K562 (cell line): ENCODE results near the gene RPRD1B. TPM values are rescaled to one million over a fixed set of nuclear protein-coding genes. Genes with fewer than 3 reads are reported as not detected.

Experiments
- ATAC-seq: fragments of 200-7000 bp; cut with Tn5 transposase; 3 replicates; pipeline ENCODE4 v1.9.1; 2020; ENCODE audit warnings: moderate library complexity
- BruUV-seq: library from RNA; stranded (reverse); fragments of 400-500 nt; replicated peaks from 2 replicates; lab custom pipeline; 2021; lab: Mats Ljungman, UMichigan
- CTCF ChIA-PET: fragments of 300-600 bp; formaldehyde crosslinking; extraction: SDS; loops from one replicate; lab custom pipeline; 2021; ENCODE audit warnings: low intra/inter-chr PET ratio; lab: Yijun Ruan, JAX
- POLR2A ChIA-PET: fragments of 300-600, 350-650 bp; sonication (Branson Sonifier 250); formaldehyde crosslinking; extraction: SDS; loops from one replicate; lab custom pipeline; 2021; ENCODE audit warnings: antibody characterized with exemption, inconsistent platforms; lab: Yijun Ruan, JAX
- DNase-seq, 4 experiments: peaks; one replicate each; pipeline versions ENCODE4 v3.0.0 to v3.0.0-alpha.2; 2011 to 2018; ENCODE audit warnings: low spot score in 3 of 4, mixed read lengths in 3 of 4; ENCODE audit errors: extremely low read depth in 1 of 4
- FAIRE-seq: peaks from 2 replicates; lab custom pipeline; 2011; peaks lifted over from hg19 to GRCh38; lab: Jason Lieb, UNC
- H2AFZ ChIP-seq: 2 replicates; pipeline ENCODE4 v1.6.0; 2011; ENCODE audit warnings: low read depth, low read length, control low read depth, inconsistent platforms
- H3K27ac ChIP-seq: fragments of 200-600 bp; 3 replicates; pipeline ENCODE4 v1.8.0; 2011; ENCODE audit warnings: low read depth, mild to moderate bottlenecking, control low read depth, inconsistent platforms, low read length, moderate library complexity, mixed read lengths; ENCODE audit errors: extremely low read depth
- H3K27me3 ChIP-seq, 2 experiments: fragments of 300-600 bp in 1 of 2; 2 replicates in 1 of 2; 3 replicates in 1 of 2; pipeline versions ENCODE4 v1.6.0 to v1.8.0; 2011; ENCODE audit warnings: inconsistent platforms in 2 of 2, low read length in 2 of 2, mild to moderate bottlenecking in 1 of 2, mixed read lengths in 1 of 2, moderate library complexity in 1 of 2; ENCODE audit not compliant: control insufficient read depth in 2 of 2, insufficient read depth in 2 of 2
- H3K36me3 ChIP-seq: fragments of 300-600 bp; 3 replicates; pipeline ENCODE4 v1.8.0; 2011; ENCODE audit warnings: mild to moderate bottlenecking, low read length, inconsistent platforms; ENCODE audit not compliant: control insufficient read depth, insufficient read depth
- H3K4me1 ChIP-seq, 2 experiments: fragments of 200-600 bp in 1 of 2; replicated peaks in 1 of 2; 2 replicates in 1 of 2; 3 replicates in 1 of 2; pipeline versions ENCODE4 v1.5.1 to v1.8.0; 2011; ENCODE audit warnings: inconsistent platforms in 2 of 2, low read length in 2 of 2, mild to moderate bottlenecking in 1 of 2, mixed read lengths in 1 of 2, moderate library complexity in 1 of 2; ENCODE audit not compliant: control insufficient read depth in 2 of 2, insufficient read depth in 2 of 2
- H3K4me2 ChIP-seq: 2 replicates; pipeline ENCODE4 v1.6.1; 2011; ENCODE audit warnings: low read length, control low read depth, inconsistent platforms, mixed read lengths; ENCODE audit not compliant: insufficient read depth
- H3K4me3 ChIP-seq: fragments of 200-600 bp; sonication (generic), shearing (Covaris generic); 2 replicates; pipeline ENCODE4 v1.5.1; 2016; ENCODE audit warnings: control low read depth, inconsistent platforms
- H3K79me2 ChIP-seq: fragments of 200-600 bp; 3 replicates; pipeline ENCODE4 v1.8.0; 2011; ENCODE audit warnings: low read length, inconsistent platforms; ENCODE audit not compliant: control insufficient read depth, insufficient read depth
- H3K9ac ChIP-seq, 2 experiments: 2 replicates each; pipeline versions ENCODE4 v1.6.0 to v1.6.1; 2011; ENCODE audit warnings: low read depth in 2 of 2, low read length in 2 of 2, control low read depth in 1 of 2, inconsistent platforms in 1 of 2, mild to moderate bottlenecking in 1 of 2, mixed read lengths in 1 of 2; ENCODE audit not compliant: insufficient read depth in 1 of 2
- H3K9me1 ChIP-seq: one replicate; pipeline ENCODE4 v1.6.0; 2011; ENCODE audit warnings: inconsistent platforms, mild to moderate bottlenecking, low read length, moderate library complexity; ENCODE audit not compliant: control insufficient read depth, insufficient read depth
- H3K9me3 ChIP-seq: replicated peaks from 2 replicates; pipeline ENCODE4 v1.5.1; 2011; ENCODE audit warnings: low read depth, low read length, inconsistent platforms; ENCODE audit not compliant: control insufficient read depth, insufficient read depth
- H4K20me1 ChIP-seq: replicated peaks from 2 replicates; pipeline ENCODE4 v1.6.1; 2011; ENCODE audit warnings: low read length, inconsistent platforms, mixed read lengths; ENCODE audit not compliant: control insufficient read depth, insufficient read depth
- CXXC5 ChIP-seq: fragments of 250-450 bp; sonication (Bioruptor Pico); IDR thresholded peaks from 2 replicates; pipeline ENCODE4 v1.8.0; 2022; ENCODE audit warnings: inconsistent platforms, mild to moderate bottlenecking, moderate library complexity
- ELF1 ChIP-seq: fragments of 200-800 bp; sonication (Bioruptor generic); IDR thresholded peaks from 2 replicates; pipeline ENCODE4 v1.6.1; 2016; ENCODE audit warnings: missing genetic modification characterization, missing compliant biosample characterization
- HDAC1 ChIP-seq, 2 experiments: fragments of 450-650 bp; IDR thresholded peaks; 2 replicates each; pipeline ENCODE4 v1.6.1; 2016 to 2017; ENCODE audit warnings: inconsistent platforms in 1 of 2, mild to moderate bottlenecking in 1 of 2, moderate library complexity in 1 of 2
- HDGF ChIP-seq: fragments of 450-650 bp; IDR thresholded peaks from 2 replicates; pipeline ENCODE4 v1.6.1; 2016
- KDM1A ChIP-seq, 2 experiments: fragments of 450-650 bp; IDR thresholded peaks; 2 replicates each; pipeline ENCODE4 v1.6.1; 2016; ENCODE audit warnings: mild to moderate bottlenecking in 2 of 2
- L3MBTL2 ChIP-seq: fragments of 450-650 bp; IDR thresholded peaks from 2 replicates; pipeline ENCODE4 v1.6.1; 2016; ENCODE audit warnings: mild to moderate bottlenecking, moderate library complexity
- NFIC ChIP-seq: fragments of 450-650 bp; IDR thresholded peaks from 2 replicates; pipeline ENCODE4 v1.6.1; 2017; ENCODE audit warnings: mild to moderate bottlenecking, inconsistent platforms
- NR1H2 ChIP-seq: sonication (generic); formaldehyde crosslinking; IDR thresholded peaks from 2 replicates; pipeline ENCODE4 v1.4.0; 2020; ENCODE audit warnings: mild to moderate bottlenecking, missing genetic modification reagents
- RBBP5 ChIP-seq: fragments of 200-600 bp; sonication (generic); IDR thresholded peaks from 2 replicates; pipeline ENCODE4 v1.6.1; 2012; ENCODE audit warnings: borderline replicate concordance, mild to moderate bottlenecking, low read length, control low read depth, inconsistent platforms; ENCODE audit not compliant: insufficient read depth, poor library complexity, severe bottlenecking
- SNRNP70 ChIP-seq: fragments of 200-400 bp; formaldehyde crosslinking; optimal IDR thresholded peaks from 2 replicates; pipeline ENCODE3; 2017; ENCODE audit warnings: low read depth, low read length
- WGBS: fragments of 100-300 bp; shearing (Covaris generic); methylation state at CpG from one replicate; pipeline ENCODE4 v1.1.6; 2016; ENCODE audit warnings: low coverage, mixed read lengths; ENCODE audit not compliant: insufficient coverage; ENCODE audit errors: missing lambda C conversion rate; 5-methylcytosine and 5-hydroxymethylcytosine counted together
- in situ Hi-C: fragments of 300-500 bp; cut with MboI; formaldehyde crosslinking; loops from 4 replicates; pipeline ENCODE4 v1.15.0; 2018; ENCODE audit warnings: inconsistent platforms, mixed read lengths
- intact Hi-C: fragments of 100-400 bp; cut with micrococcal nuclease; formaldehyde crosslinking; loops from 2 replicates; pipeline ENCODE4 v1.14.2; 2022
- polyA plus RNA-seq, 8 experiments: library from polyadenylated mRNA; depleted of rRNA in 4 of 8; stranded (reverse) in 5 of 8; unstranded in 3 of 8; fragments of >200 nt; fragmentation: Nextera tagmentation in 2 of 8; fragmentation: Illumina TruSeq in 1 of 8; extraction: Ambion mirVana in 2 of 8; extraction: Trizol in 1 of 8; gene quantifications; 2 replicates each; pipeline versions ENCODE4 v1.2.1 to v1.2.3, GENCODE V29; 2011 to 2014; ENCODE audit warnings: inconsistent platforms in 1 of 8, missing spikeins in 1 of 8
- total RNA-seq, 7 experiments: library from RNA; depleted of rRNA in 6 of 7; stranded (reverse); fragments of >200 nt in 6 of 7; fragmentation: Illumina TruSeq in 2 of 7; extraction: Trizol in 2 of 7; gene quantifications; 2 replicates each; pipeline versions ENCODE4 v1.2.1 to v1.2.3, GENCODE V29; 2011 to 2021; ENCODE audit warnings: low replicate concordance in 1 of 7

RPRD1B gene
- total and polyA plus RNA-seq, 9 of the 15 experiments (the other 6 are each of a cell fraction or from before 2014, with no cell fraction given) = 5.5 to 43.0 (median 24.4) TPM

- peak; percentile 39; the same call in 1 of the 2 replicates for TF ChIP-seq ELF1
- TF ChIP-seq CXXC5 (CRISPR knock-in tag) = peak; percentile 55
- TF ChIP-seq L3MBTL2 = peak; percentile 25; the same call in 1 of the 2 replicates
- 0 out of 4 replicates have a peak, but pooled peaks of 1 of the 2 experiments have one; percentile 18 for TF ChIP-seq HDAC1 (IDR thresholded peaks at IDR 0.05)
- TF ChIP-seq HDGF = peak; percentile 85; the same call in 1 of the 2 replicates
- peak; percentile 15 to 70; a peak in 2 of 4 replicates for TF ChIP-seq KDM1A (IDR thresholded peaks at IDR 0.05)
- TF ChIP-seq NR1H2 (CRISPR knock-in tag) = no peak
- peak; percentile 29 for TF ChIP-seq RBBP5
Measured at GRCh38 chr20:38123021-38123587, 89.6 kb downstream of the RPRD1B start (continued).

GRCh38 chr20:38125157-38126056 lies 91.9 kb downstream of the RPRD1B start:
- Histone ChIP-seq H3K36me3 (peaks cover 14% of the 10 kb centered on the region; the same call in 2 of the 3 replicates), H3K4me3 (no peak overlapping the region), H4K20me1 (no peaks in the 10 kb centered on the region), H3K4me1 (peaks cover 46 to 59% of the 10 kb centered on the region in 2 experiments), H3K4me2 (no peak overlapping the region), H3K79me2 (no peaks in the 10 kb centered on the region), H3K27ac (no peak overlapping the region), H3K9me3 (no peaks in the 10 kb centered on the region), H3K27me3 (no peaks in the 10 kb centered on the region), H3K9me1 (no peaks in the 10 kb centered on the region), H2AFZ (no peak overlapping the region; the same call in 1 of the 2 replicates), H3K9ac (no peak overlapping the region)
- DNase-seq (no peak), FAIRE-seq (no peak), ATAC-seq (no peak)
- intact Hi-C loops (no loop called here), in situ Hi-C loops (no loop called here)
- ChIA-PET CTCF (no interaction called here), POLR2A (no interaction called here)
- WGBS = 84% methylated on average over 16 of the region's 18 CpGs
- TF ChIP-seq SNRNP70 = no peak
- peak; percentile 64 for TF ChIP-seq NFIC
- no TSS peak for BruUV-seq
